SKM-1 treated with dmso at 0.1 percent for 144 hours (cell line): Measurements from ENCODE around the gene PSMB11.
"Not testable (repeated sequence)": the region's sequence is repeated elsewhere in the genome, so short reads cannot be mapped to it uniquely, and the experiment has no call there.

Source experiments
- DNase-seq: peaks from one replicate; lab custom pipeline; 2025; ENCODE audit not compliant: unreplicated experiment; lab: John Stamatoyannopoulos, UW

PSMB11 gene, protein sequence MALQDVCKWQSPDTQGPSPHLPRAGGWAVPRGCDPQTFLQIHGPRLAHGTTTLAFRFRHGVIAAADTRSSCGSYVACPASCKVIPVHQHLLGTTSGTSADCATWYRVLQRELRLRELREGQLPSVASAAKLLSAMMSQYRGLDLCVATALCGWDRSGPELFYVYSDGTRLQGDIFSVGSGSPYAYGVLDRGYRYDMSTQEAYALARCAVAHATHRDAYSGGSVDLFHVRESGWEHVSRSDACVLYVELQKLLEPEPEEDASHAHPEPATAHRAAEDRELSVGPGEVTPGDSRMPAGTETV

DNA sequence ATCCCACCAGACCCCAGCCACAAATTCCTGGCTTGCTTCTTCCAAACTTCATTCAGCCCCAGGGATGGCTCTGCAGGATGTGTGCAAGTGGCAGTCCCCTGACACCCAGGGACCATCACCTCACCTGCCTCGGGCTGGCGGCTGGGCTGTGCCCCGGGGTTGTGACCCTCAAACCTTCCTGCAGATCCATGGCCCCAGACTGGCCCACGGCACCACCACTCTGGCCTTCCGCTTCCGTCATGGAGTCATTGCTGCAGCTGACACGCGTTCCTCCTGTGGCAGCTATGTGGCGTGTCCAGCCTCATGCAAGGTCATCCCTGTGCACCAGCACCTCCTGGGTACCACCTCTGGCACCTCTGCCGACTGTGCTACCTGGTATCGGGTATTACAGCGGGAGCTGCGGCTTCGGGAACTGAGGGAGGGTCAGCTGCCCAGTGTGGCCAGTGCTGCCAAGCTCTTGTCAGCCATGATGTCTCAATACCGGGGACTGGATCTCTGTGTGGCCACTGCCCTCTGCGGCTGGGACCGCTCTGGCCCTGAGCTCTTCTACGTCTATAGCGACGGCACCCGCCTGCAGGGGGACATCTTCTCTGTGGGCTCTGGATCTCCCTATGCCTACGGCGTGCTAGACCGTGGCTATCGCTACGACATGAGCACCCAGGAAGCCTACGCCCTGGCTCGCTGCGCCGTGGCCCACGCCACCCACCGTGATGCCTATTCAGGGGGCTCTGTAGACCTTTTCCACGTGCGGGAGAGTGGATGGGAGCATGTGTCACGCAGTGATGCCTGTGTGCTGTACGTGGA is at the start of gene PSMB11:
Gene PSMB11, plus strand, starts transcription at position 51 of the 804 bp plus-strand sequence. Its CDS starts 14 bp downstream, at position 65.
- no peak for DNase-seq

DNA sequence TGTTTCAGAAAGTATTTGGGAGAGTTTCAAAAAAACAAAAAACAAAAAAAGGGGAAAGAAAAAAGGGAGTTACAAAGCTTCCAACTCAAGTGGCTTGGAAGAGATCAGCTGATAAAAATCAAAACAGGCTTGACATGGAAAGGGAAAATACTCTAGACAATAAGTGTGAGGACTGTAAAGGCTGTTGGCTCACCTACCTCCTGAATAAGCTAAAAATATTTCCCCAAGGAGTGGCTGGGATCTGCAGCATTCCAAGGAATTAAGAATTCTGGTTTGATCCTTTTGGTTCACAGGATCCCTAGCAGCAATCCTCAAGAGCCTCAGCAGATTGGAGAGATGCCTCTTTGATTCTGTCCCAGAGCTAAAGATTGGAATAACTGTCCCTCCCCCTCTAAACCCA is 48.5 kb upstream of the PSMB11 start:
- DNase-seq, result no peak

DNA sequence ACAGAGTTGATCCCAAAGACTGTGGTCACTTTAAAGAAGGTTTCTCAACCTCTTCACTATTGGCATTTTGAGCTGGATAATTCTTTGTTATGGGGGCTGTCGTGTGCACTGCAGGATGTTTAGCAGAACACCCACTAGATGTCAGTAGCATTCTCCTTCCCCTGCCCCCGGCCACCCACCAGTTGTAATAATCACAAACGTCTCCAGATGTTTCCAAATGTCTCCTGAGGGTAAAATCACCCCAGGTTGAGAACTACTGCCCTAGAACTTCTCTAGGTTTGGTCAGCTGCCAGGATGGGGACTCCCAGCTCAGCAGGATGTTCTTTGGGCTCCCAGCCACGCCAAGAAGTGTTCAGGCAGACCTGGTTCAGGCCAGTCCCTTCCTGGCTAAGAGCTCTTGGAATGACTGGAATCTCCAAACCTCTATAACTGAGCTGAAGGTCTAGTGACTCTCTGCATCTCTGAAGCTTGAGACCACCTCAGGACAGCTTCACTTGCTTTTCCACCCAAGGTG is 47.2 kb upstream of the PSMB11 start:
- DNase-seq, result no peak

DNA sequence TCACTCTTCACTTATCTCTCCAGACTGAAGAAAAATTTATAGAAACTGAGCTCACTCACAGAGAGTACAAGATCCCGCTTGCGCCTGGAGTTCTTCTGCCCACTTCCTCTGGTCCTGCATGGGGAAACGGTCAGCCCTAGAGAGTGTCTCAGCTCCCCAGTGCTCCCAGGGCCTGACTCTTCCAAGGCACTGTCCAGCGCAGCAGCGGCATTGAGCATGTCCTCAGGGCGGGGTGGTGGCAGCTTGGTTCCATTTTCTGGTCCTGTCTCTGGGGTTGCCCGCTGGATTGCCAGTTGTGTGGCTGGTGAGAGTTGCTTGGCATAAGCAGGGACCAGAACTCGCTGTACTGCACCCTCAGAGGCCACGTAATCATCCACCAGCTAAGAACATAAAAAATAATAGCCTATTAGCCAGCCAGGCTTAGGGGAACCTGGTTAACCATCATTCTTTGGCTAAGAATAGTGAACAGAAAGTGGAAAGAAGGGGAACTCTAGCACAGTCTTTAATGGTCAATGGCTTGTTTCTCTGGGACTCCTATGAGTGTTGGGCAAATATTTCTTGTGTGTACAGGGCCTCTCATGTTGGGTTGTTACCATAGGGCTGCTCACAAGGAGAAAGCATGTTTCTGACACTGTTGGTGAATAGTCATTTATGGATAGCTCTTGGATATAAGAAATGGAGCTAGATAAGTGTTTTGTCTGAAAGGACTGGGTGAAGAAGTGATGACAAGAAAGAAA is 46.0 kb upstream of the PSMB11 start:
- DNase-seq, result no peak

DNA sequence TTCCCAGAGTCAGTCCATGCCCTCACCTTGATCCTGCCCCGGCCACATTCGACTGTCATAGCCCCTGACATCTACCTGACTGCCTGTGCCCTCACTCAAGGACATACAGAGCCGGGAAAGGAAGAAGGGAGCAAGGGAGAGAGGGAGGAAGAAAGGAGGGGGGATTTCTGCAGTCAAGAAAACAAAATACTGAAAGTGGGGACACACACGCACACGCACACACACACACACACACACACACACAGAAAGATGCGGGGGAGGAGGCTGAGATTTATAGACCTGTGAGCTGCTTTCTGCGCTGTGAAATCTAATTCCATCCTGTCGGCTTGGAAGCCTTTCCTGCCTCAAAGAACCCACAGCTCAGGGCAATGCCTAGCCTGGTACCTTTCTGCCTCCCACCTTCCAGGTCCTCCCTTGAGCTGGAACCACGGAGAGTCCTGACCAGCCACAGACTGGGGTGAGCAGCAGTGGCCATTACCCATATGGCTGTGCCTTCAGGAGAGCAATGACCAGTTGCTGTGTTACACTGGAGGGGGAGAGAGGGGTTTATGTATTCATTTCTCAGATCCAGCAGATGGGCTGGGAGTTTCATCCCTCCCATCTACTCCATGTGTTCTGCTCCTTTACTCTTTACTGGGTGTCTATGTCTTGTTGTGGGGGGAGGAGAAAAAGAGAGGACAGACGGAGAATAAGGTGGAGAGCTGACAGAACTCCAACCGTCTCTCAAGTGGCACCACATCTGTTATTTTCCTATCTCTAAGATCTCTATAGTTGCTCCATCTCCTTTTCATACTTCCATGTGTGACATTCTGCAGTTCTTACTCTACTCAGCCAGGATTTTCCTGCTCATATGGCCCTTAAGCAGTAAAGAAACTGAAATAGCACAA is 45.0 kb upstream of the PSMB11 start:
- DNase-seq, result no peak

DNA sequence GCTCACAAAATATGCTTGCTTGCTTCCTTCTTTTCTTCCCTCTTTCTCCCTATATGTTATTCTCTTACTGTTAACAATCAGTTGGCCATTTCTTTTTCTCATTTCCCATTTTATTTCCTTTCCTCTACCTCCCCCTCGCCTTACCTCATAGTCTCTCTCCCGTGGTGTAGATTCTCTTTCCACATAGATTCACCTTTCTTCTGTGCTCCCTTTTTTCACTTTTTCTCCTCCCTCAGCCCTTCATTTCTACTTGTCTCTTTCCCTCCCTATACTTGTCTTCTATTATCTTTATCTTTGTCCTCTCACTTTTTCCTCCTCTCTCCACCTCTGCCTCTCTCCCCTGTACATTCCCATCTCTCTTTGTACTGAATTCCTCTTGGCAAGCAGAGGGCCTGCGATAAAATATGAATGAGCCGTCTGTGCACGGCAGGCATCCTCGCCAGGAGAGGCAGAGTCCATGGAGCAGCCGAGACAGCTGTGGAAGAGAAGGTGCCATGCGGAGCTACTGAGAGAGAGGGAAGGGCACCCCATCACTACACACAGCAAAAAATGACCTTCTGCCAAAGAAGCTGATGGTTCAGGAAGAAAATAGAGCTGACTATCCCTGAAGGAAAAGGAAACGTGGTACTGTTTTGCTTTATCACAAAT is 44.2 kb upstream of the PSMB11 start:
- no peak for DNase-seq

DNA sequence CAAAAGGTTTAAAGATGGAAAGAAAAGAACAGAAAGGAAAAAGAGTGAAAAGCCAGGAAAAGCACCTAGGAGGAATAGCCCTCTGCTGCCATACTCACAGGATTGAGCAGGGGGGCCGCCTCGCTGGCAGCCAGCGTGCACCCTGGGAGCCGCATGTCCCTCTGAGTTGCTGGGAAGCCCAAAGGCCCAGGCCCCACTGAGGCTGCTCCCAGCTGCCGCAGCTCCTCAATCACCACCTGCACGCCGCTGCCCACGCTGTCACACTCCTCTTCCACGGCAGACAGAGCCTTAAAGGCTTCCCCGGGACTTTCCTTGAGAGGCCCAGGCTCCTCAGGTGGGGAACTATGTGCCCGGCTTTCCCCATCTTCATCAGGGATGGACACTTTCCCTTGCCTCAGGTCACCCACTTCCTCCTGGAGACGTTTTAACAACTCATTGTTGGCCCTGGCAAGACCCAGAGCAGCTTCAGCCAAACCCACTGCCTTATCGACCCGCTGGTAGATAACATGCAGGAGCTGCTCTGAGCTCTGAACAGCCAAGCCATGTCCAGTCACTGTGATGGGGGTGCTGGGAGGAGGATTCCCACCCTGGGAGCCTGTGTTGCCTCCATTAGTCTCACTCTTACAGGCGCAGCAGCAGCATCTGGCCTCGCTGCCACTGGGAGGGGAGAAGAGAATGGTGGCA is 43.5 kb upstream of the PSMB11 start:
- DNase-seq, result no peak

DNA sequence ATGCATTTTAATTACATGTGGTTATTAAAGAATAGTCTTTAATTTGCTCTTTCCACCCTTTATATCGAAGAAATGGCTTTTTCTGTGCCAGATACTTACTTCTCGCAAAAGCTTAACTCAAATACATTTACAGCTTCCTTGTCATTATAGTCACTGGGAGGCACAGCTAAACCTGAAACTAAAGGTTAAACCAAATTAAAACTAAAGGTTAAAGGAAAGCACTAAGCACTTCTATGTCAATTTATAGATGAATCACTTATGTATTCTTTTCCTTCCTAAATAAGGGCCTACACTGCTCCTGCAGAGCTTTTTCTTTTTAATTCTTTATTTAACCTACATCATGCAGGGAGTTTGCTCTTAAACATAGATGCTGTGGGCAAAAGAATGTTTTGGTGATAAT is 41.2 kb upstream of the PSMB11 start:
- no peak for DNase-seq

DNA sequence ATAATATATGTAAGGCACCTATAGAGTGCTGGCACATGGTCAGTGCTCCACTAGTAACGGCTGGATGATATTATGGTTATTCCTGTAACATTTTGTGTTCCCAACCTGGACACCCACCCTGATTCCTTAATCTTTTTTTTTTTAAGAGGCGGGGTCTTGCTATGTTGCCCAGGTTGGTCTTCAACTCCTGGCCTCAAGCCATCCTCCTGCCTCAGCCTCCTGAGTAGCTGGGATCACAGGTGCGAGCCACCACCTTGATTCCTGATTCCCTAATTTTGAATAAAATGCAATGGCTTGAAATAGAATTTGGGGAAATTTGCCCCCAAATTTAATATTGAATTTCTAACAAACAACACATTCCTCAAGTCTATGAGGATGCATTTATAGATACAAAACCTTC is 39.4 kb upstream of the PSMB11 start:
- no peak for DNase-seq

DNA sequence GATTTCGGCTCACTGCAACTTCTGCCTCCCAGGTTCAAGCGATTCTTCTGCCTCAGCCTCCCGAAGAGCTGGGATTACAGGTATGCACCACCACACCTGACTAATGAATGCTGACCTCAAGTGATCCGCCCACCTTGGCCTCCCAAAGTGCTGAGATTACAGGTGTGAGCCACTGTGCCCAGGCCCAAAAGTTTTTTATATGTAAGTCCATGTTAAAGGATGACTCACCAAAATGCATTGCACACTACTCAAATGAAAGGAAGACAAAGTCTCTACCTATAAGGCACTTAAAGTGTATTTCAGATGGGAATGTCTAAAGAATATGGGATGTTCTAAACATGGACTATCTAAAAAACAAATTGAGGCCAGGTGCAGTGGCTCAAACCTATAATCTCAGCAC is 37.7 kb upstream of the PSMB11 start:
- DNase-seq, result not testable (repeated sequence)

DNA sequence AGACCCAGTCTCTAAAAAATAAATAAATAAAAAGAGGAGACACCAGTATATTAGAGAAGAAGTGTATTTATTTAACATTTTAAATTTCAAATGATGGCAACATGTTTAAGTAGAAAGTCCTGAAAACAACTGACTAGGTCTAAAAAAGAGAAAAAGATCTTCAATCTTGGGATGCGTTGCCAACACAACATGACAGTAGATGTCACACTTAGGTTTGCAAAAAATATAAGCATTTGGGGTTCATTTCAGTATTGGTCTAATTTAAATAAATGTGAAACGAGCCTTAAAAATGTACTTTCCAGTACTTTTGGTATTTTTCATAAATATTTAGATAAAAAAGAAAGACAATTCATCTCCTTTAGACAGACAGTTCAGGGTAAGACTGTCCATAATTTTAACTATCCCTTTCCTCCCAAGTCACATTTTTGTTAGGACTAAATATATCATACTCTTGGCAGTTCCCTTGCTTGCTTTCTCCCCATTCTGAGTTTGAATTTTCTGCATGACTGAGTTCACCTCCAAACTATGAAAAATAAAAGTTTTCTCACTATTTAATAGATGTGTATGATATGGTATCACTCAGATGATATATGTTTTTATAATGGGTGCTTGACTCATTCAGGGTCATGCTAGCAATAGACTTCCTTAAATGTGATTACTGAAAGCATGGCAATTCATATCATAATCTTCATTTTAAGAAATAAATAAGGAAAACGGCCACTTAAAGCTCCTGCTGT is 36.4 kb upstream of the PSMB11 start:
- no peak for DNase-seq

DNA sequence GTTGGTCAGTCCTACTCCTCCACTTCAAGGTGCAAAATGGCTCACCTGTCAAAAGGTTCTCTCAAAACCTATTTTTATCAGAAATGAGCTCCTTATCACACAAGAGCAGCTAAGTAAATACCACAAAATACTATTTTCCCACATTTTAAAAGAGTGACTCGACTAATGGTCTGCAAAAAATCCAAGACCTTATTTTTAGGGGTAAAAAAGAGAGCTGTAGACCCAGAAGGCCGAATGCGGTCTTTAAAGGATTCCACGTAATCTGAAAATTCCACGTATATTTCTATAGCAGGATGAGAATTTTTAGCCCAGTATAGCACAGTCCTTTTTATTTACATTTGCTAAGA is 35.9 kb upstream of the PSMB11 start:
- no peak for DNase-seq

DNA sequence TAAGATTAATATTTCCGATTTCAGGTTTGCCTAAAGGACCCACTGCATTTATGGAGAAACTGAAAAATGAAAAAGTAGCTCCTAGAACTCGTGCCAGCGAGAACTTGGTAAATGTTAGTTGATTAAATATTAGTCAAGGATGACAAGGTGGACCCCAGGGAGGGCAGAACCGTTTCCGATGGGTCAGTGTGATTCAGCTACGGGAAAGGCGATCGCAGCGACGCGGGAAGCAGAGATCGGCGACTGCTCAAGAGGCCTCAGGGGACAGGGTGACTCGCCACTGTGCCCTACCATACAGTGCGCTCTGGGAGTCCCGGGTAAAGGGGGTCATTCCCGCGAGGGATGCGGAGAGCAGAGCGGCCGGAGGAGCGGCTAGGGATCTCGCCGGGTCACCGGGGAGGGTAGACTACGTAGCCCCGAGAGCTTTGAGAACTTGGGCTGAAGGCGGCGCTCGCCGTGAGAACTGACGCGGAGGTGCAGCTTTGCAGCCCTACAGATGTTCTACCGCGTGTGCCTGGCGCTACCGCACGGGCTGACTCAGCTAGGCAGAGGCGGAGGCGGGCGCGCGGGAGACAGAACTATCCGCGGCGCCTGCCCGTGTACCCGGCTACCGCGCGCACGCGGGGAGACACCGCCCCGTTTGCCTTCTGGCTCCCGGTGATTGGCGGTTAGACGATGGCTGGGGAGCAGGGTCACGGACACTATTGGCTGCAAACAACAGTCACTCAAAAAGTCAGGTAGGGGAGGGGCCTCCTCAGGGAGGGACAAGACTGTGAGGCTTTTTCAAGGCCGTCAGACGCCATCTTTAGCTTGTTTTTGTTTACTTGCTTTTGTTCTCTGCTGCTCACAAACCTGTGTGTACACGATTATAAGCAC is 35.2 kb upstream of the PSMB11 start:
- DNase-seq, result peak; percentile 90

DNA sequence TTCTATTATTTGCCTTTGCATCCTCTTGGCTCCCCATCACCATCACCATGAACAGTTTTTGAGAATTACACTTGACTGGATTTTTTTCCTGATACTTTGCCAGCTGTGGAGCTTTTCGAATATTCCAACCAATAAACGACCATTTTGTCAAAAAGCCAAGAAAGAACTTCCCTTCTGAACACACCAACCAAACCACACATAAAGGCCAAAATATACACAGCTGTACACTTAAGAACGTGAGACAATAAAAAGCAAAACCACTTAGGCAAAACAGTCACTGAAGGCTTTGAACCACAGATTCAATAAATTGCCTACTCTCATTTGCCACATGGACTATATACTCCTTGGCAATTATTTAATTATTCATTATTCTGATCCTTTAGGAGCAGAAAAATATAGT is 33.2 kb upstream of the PSMB11 start:
- no peak for DNase-seq

DNA sequence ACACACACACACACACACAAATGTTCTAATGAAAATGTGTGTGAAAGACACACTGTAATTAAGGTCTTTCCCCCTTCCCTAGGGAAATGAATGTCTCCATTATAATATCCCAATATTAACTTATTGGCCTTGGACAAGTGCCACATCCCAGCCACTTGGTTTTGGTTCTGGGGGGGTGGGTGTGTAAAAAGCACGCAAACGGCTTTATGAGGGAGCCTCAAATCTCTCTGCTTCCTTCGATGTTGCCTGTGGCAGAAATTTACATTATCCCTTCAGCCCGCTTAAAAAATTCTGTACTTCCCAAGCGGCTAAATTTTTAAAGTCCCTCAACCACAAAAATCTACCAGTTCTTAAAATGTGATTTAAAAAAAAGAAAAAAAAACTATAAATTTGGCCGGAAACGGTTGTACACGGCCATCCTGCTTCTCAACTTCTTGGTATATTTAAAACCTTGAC is 32.5 kb upstream of the PSMB11 start:
- DNase-seq, result no peak

DNA sequence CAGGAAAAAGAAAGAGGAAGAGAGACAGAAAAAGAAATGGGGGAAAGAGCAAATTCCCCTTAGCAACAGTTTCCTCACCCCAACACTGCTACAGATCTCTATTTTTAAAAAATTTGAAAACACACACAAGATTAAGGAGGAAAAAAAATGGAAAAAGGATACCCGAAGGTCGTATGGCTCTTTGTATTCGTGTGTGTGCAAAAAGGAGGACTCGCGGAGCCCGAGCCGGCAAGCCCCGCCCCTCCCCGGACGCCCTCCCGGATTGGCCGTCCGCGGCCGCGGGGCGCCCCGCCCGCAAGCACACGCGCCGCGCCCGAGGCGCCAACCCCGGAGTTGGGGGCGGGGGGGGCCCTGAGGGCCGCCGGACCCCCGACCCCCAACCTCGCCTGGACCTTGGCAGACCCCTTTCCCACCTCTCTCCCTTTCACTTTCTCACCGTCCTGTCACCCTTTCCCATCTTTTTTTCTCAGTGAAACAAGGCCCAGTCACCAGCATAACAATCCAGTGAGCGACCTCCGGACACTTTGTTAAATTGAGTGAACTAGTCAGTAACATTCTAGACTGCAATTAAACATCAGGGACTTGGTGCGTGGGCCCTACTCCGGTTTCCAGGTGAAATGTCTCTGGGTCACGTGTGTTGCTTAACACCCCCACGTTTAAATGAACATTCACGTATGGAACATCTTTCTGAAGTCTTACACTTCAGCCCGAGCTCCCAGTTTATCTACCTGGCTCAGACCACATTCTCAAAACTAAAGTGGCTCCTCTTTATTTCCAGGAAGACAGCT is 31.9 kb upstream of the PSMB11 start, which contains the start of gene C14orf93:
Gene C14orf93, minus strand, starts transcription at position 205 of the 788 bp plus-strand sequence. CDS start 11,120 bp downstream, outside the sequence.
- peak; percentile 15 for DNase-seq
